SK-N-SH treated with all-trans-retinoic acid at 6 μM for 48 hours (cell line): ENCODE results near the gene DNAH11.

Experiments
- CREB5 ChIP-seq: fragments of 250-450 bp; sonication (Bioruptor Pico); IDR thresholded peaks from 2 replicates; pipeline ENCODE4 v1.5.1; 2020; ENCODE audit warnings: low read depth, mild to moderate bottlenecking, moderate library complexity
- CSRNP3 ChIP-seq: fragments of 250-450 bp; sonication (Bioruptor Pico); IDR thresholded peaks from 2 replicates; pipeline ENCODE4 v1.5.1; 2021; ENCODE audit warnings: mild to moderate bottlenecking, moderate library complexity
- GLIS3 ChIP-seq: fragments of 250-450 bp; sonication (Bioruptor Pico); IDR thresholded peaks from 2 replicates; pipeline ENCODE4 v1.5.0; 2020; ENCODE audit warnings: mild to moderate bottlenecking, moderate library complexity
- SNAI2 ChIP-seq: fragments of 250-450 bp; sonication (Bioruptor Pico); IDR thresholded peaks from 2 replicates; pipeline ENCODE4 v1.5.0; 2020; ENCODE audit warnings: mild to moderate bottlenecking, moderate library complexity
- TOX ChIP-seq: fragments of 250-450 bp; sonication (Bioruptor Pico); IDR thresholded peaks from 2 replicates; pipeline ENCODE4 v1.8.0; 2021; ENCODE audit warnings: mild to moderate bottlenecking, moderate library complexity, borderline replicate concordance

GRCh38 chr7:21903020-21903786 lies 360.4 kb downstream of the DNAH11 start:
- no peak for TF ChIP-seq CSRNP3 (CRISPR knock-in tag)
- no peak for TF ChIP-seq CREB5 (CRISPR knock-in tag)
- TF ChIP-seq SNAI2 (CRISPR knock-in tag): no peak
- TF ChIP-seq GLIS3: no peak
- TF ChIP-seq TOX (CRISPR knock-in tag): no peak
